ENCODE measurements around the gene LGALS7.

GRCh38 chr19:38745316-38745715 is 28.0 kb downstream of the LGALS7 start:
- no peak for TF ChIP-seq CTCF (IDR thresholded peaks at IDR 0.05)
- TF ChIP-seq POLR2A (IDR thresholded peaks at IDR 0.05) = no peak

Measured in adrenal gland (tissue), 5 donors.